Stomach (tissue), 9 donors: ENCODE data around the gene GABRR3. TPM values are rescaled to one million over a fixed set of nuclear protein-coding genes. Genes with fewer than 3 reads are reported as not detected.

Experiments
- DNase-seq, 2 donors: peaks; one replicate each; pipeline versions ENCODE4 v3.0.0 to v3.0.0-alpha.2; 2013 to 2019
- H3K27ac ChIP-seq, 5 donors: fragments of 200-600 bp in 4 of 5; sonication (generic) in 4 of 5; one replicate each; pipeline ENCODE4 v1.5.1; 2013 to 2019; ENCODE audit warnings: mild to moderate bottlenecking in 1 of 5, moderate library complexity in 1 of 5
- H3K27me3 ChIP-seq, 3 donors: fragments of 200-600 bp; sonication (generic); one replicate each; pipeline ENCODE4 v1.5.1; 2017 to 2019; ENCODE audit warnings: mixed run types in 1 of 3
- H3K36me3 ChIP-seq, 4 donors: fragments of 200-600 bp; sonication (generic); 1 replicate in 3 of 4; 2 replicates in 1 of 4; pipeline ENCODE4 v1.5.1; 2016 to 2019
- H3K4me1 ChIP-seq, 4 donors: fragments of 200-600 bp; sonication (generic); one replicate each; pipeline ENCODE4 v1.5.1; 2016 to 2019
- H3K4me3 ChIP-seq, 4 donors: fragments of 200-600 bp; sonication (generic) in 3 of 4; one replicate each; pipeline ENCODE4 v1.5.1; 2016 to 2019; ENCODE audit warnings: mild to moderate bottlenecking in 1 of 4
- H3K9me3 ChIP-seq, 4 donors: fragments of 200-600 bp; sonication (generic); one replicate each; pipeline ENCODE4 v1.5.1; 2016 to 2019
- EP300 ChIP-seq: sonication (generic); formaldehyde crosslinking; IDR thresholded peaks from one replicate; pipeline ENCODE4 v1.6.1; 2017; ENCODE audit warnings: antibody characterized with exemption
- POLR2A ChIP-seq, 4 donors: fragments of 450-650 bp; IDR thresholded peaks; one replicate each; pipeline ENCODE4 v1.6.1; 2016; ENCODE audit warnings: antibody characterized with exemption in 4 of 4, control low read depth in 2 of 4, mild to moderate bottlenecking in 1 of 4, moderate library complexity in 1 of 4
- POLR2AphosphoS5 ChIP-seq, 3 donors: sonication (generic); formaldehyde crosslinking; IDR thresholded peaks; one replicate each; pipeline ENCODE4 v1.6.1; 2016; ENCODE audit warnings: antibody characterized with exemption in 3 of 3
- WGBS, 5 donors: extraction: QIAGEN DNeasy Blood & Tissue Kit in 3 of 5; methylation state at CpG; one replicate each; pipeline versions ENCODE4 v1.1.5 to v1.1.7; 2013 to 2018; 5-methylcytosine and 5-hydroxymethylcytosine counted together
- intact Hi-C: fragments of 100-400 bp; cut with DNase I; formaldehyde crosslinking; loops from one replicate; pipeline ENCODE4 v1.15.1; 2023; ENCODE audit warnings: low total_unique reads
- polyA plus RNA-seq, 3 donors: library from polyadenylated mRNA; stranded (reverse); fragments of 200-250 nt; gene quantifications; one replicate each; pipeline ENCODE4 v1.2.3, GENCODE V29; 2013
- total RNA-seq, 5 donors: library from RNA; depleted of rRNA; stranded (reverse); fragments of >200 nt; gene quantifications; one replicate each; pipeline versions ENCODE4 v1.1.0 to v1.2.3, GENCODE V29; 2014 to 2016
- TF ChIP-seq, protein P1 (sequence below), 7 experiments: fragments of 450-650 bp in 4 of 7; fragments of 200-600 bp in 3 of 7; sonication (generic) in 3 of 7; IDR thresholded peaks; one replicate each; pipeline ENCODE4 v1.5.1; 2016 to 2019; ENCODE audit warnings: antibody characterized with exemption in 7 of 7, control low read depth in 2 of 7, mild to moderate bottlenecking in 1 of 7
- donor health status: healthy with polysubstance abuse.
- donor health status: Bipolar disorder and iron deficiency.
- donor health status: healthy.

Gene GABRR3
- total and polyA plus RNA-seq, 8 donors = not detected

DNA sequence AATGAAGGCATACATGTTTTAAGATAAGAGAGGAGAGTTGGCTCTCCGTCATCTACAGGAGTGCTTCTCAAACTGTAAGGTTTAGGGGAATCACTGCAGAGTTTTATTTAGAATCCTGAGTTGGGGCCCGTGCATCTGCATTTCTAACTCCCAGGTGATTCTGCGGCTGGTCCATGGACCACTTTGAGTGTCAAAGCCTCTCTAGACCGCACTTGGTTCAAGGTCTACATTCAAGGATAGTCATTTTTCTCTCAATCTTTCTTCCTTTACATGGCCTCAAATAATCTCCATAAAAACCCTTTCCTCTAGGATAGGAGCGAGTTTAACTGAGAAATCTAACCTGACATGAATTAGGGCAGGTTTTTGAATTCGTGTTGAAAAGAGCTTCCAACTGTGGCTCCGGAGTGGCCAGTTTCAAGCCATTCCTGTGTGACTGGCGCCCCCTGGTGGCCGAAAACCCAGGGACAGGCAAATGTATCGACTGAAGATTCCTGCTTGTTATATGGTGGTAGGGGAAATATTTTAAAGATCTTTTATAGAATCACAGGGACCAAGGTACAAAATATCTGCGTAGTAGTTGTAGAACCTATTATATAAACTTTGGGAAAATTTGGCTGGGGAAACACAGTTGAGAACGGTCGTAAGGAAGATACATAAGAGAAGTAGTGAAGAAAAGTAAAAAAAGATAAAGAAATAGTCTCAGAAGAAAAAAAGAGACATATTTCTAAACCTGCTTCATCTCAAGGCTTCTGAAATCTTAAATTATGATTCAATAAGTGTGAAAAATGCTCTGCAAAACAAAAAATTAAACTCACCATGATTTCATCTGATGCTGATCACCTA, 11.9 kb downstream of the GABRR3 start:
- intact Hi-C loops = no loop called here

DNA sequence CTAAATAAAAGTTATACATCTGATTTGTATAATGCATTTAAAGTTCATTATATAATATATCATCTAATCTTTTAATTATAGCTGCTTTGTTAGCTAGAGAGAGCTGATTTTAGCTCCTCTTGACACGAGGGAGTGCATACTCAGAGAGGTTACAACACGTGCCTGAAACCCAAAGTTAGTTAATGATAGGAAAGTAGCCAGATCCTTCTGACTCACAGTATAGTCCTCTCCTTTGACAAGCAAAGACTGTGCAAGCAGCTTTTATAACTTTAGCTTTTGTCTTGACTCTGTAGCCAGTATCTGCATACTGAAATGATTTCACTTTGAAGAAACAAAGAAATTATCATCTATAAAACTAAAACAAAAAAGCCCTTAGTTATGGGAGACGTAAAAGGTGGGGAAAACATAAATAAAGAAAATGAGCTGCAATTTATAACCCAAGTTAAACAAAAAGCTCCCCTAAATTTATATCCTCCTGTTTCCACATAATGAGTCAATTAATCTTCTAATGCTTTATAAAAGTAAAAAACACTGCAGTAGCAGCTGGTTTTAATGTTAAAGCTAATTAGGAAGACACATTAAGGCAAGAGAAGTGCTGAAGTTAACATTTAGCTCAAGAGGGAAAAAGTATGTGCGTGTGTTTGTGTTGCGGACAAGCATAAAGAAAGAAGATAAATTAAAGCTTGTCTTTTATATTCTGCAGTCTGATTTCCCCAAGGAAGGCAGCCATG, 13.1 kb downstream of the GABRR3 start:
- H3K27me3 ChIP-seq = no peaks in the 10 kb centered on the region
- intact Hi-C loops = no loop called here
- peaks cover 0 to 17% (median 8%) of the 10 kb centered on the region in 4 donors for H3K4me1 ChIP-seq
- H3K27ac ChIP-seq = no peak overlapping the region
- TF ChIP-seq POLR2AphosphoS5 (IDR thresholded peaks at IDR 0.05) (peak in 1 of 3 donors; percentile 63), POLR2A (IDR thresholded peaks at IDR 0.05) (no peak)
- TF ChIP-seq, protein P1, sequence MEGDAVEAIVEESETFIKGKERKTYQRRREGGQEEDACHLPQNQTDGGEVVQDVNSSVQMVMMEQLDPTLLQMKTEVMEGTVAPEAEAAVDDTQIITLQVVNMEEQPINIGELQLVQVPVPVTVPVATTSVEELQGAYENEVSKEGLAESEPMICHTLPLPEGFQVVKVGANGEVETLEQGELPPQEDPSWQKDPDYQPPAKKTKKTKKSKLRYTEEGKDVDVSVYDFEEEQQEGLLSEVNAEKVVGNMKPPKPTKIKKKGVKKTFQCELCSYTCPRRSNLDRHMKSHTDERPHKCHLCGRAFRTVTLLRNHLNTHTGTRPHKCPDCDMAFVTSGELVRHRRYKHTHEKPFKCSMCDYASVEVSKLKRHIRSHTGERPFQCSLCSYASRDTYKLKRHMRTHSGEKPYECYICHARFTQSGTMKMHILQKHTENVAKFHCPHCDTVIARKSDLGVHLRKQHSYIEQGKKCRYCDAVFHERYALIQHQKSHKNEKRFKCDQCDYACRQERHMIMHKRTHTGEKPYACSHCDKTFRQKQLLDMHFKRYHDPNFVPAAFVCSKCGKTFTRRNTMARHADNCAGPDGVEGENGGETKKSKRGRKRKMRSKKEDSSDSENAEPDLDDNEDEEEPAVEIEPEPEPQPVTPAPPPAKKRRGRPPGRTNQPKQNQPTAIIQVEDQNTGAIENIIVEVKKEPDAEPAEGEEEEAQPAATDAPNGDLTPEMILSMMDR (IDR thresholded peaks at IDR 0.05) = no peak
- H3K36me3 ChIP-seq = no peaks in the 10 kb centered on the region
- no peaks in the 10 kb centered on the region for H3K9me3 ChIP-seq
- no peak overlapping the region for H3K4me3 ChIP-seq
- DNase-seq = peak in 1 of 2 donors; percentile 28
- 35 to 56% (median 38%) methylated on average over 5 of the region's 5 CpGs for WGBS, 5 donors

More for the DNA sequence above, 11.9 kb downstream of the GABRR3 start:
- DNase-seq = peak; percentile 93 to 94
- H3K36me3 ChIP-seq = no peaks in the 10 kb centered on the region
- H3K4me3 ChIP-seq = no peak overlapping the region
- H3K9me3 ChIP-seq = no peaks in the 10 kb centered on the region
- no peak for TF ChIP-seq POLR2A (IDR thresholded peaks at IDR 0.05)
- no peak for TF ChIP-seq POLR2AphosphoS5 (IDR thresholded peaks at IDR 0.05)
- TF ChIP-seq, protein P1 (IDR thresholded peaks at IDR 0.05) = peak in 6 of 7 experiments; percentile 84 to 99 (median 92)
- no peak for TF ChIP-seq EP300
- 26 to 28% (median 27%) methylated on average over 13 of the region's 13 CpGs for WGBS, 5 donors
- peaks cover 0 to 17% (median 8%) of the 10 kb centered on the region in 4 donors for H3K4me1 ChIP-seq
- no peaks in the 10 kb centered on the region for H3K27me3 ChIP-seq
- no peak overlapping the region for H3K27ac ChIP-seq

DNA sequence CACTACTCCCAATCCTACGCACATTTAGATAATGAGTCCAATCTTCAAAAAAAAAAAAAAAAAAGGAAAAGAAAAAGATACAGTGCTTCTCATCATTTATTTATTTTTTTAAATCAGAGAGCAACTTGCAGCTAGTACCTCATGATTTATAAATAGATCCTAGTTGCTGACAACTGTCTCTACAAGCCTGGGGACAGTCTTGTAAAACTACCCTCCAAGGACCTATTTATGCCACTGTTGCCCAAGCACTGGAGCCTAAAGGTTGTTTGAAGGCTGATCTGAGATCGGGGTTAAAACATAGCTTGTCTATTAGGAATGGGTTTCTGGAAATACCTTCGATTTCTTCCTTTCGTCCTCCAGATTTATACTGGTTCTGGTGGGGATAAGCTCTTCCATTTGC, 14.7 kb downstream of the GABRR3 start:
- Histone ChIP-seq H3K36me3 (no peaks in the 10 kb centered on the region), H3K4me3 (no peak overlapping the region), H3K4me1 (peaks cover 0 to 17% (median 8%) of the 10 kb centered on the region in 4 donors), H3K27me3 (no peaks in the 10 kb centered on the region), H3K27ac (no peak overlapping the region), H3K9me3 (no peaks in the 10 kb centered on the region)
- WGBS, 5 donors = 92 to 95% (median 95%) methylated on average over 4 of the region's 4 CpGs
- TF ChIP-seq, protein P1 (IDR thresholded peaks at IDR 0.05) = no peak
- no peak for TF ChIP-seq EP300
- no peak for TF ChIP-seq POLR2AphosphoS5 (IDR thresholded peaks at IDR 0.05)
- TF ChIP-seq POLR2A (IDR thresholded peaks at IDR 0.05) = no peak
- no peak for DNase-seq
- intact Hi-C loops = no loop called here

DNA sequence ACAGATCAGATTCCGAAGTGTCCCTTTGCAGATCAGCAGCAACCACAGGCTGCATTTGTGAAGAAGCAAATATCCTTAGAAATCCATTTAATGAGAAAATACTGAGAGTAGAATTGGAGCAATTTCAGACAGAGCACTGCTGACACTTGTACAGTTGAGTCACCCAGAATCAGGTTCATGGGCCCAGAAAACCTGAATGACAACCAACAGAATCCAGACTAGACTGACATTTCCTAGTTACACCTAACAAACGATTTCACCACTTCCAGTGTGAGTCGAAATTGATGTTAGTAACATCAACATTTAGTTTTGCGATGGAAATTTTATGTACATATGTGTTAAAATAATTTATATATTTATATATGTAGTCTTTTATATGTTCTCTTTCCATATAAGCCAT, 16.8 kb downstream of the GABRR3 start:
- WGBS, 5 donors = 88 to 94% (median 92%) methylated on average over 4 of the region's 4 CpGs
- intact Hi-C loops = no loop called here
- H3K4me3 ChIP-seq = no peak overlapping the region

More for the DNA sequence above, 16.8 kb downstream of the GABRR3 start:
- H3K36me3 ChIP-seq = no peaks in the 10 kb centered on the region
- H3K27me3 ChIP-seq = no peaks in the 10 kb centered on the region
- no peak for DNase-seq
- TF ChIP-seq, protein P1 (IDR thresholded peaks at IDR 0.05) = no peak
- TF ChIP-seq POLR2A (IDR thresholded peaks at IDR 0.05) = no peak
- TF ChIP-seq EP300 = no peak
- no peak for TF ChIP-seq POLR2AphosphoS5 (IDR thresholded peaks at IDR 0.05)
- H3K27ac ChIP-seq = no peak overlapping the region
- no peaks in the 10 kb centered on the region for H3K9me3 ChIP-seq
- peaks cover 7 to 28% (median 17%) of the 10 kb centered on the region in 4 donors for H3K4me1 ChIP-seq
